ENCODE results near the gene STX2.
"Not testable (repeated sequence)": the region's sequence is repeated elsewhere in the genome, so short reads cannot be mapped to it uniquely, and the experiment has no call there.

Gene STX2

GRCh38 chr12:130876297-130876696 is 37.2 kb upstream of the STX2 start:
- no peak for TF ChIP-seq CREB5 (CRISPR knock-in tag; IDR thresholded peaks at IDR 0.05; ENCODE audit: low read depth)
- TF ChIP-seq ZNF565 (CRISPR knock-in tag; conservative IDR thresholded peaks at IDR 0.05; ENCODE audit: low read depth): no peak
- TF ChIP-seq RARB (CRISPR knock-in tag; IDR thresholded peaks at IDR 0.05): no peak
- no peak for TF ChIP-seq ZFP3 (CRISPR knock-in tag; IDR thresholded peaks at IDR 0.05)
- no peak for TF ChIP-seq CSDC2 (CRISPR knock-in tag; IDR thresholded peaks at IDR 0.05)
- no peak for TF ChIP-seq ISL1 (CRISPR knock-in tag; IDR thresholded peaks at IDR 0.05)
- TF ChIP-seq CSRNP3 (CRISPR knock-in tag; IDR thresholded peaks at IDR 0.05): no peak
- no peak for ATAC-seq

GRCh38 chr12:130875708-130876107 is 36.7 kb upstream of the STX2 start:
- not testable (repeated sequence) for ATAC-seq

- ATAC-seq: no peak
- TF ChIP-seq TOX (CRISPR knock-in tag; IDR thresholded peaks at IDR 0.05; ENCODE audit: borderline replicate concordance) (no peak), ESRRG (CRISPR knock-in tag; IDR thresholded peaks at IDR 0.05) (no peak), ISL1 (CRISPR knock-in tag; IDR thresholded peaks at IDR 0.05) (no peak), CREB5 (CRISPR knock-in tag; IDR thresholded peaks at IDR 0.05; ENCODE audit: low read depth) (no peak), OSR1 (CRISPR knock-in tag; IDR thresholded peaks at IDR 0.05) (no peak), RARB (CRISPR knock-in tag; IDR thresholded peaks at IDR 0.05) (no peak), POU6F1 (CRISPR knock-in tag; IDR thresholded peaks at IDR 0.05; ENCODE audit: borderline replicate concordance, low read depth) (no peak), GLIS3 (CRISPR knock-in tag; IDR thresholded peaks at IDR 0.05) (no peak), ZFP3 (CRISPR knock-in tag; IDR thresholded peaks at IDR 0.05) (no peak), ZC3H10 (CRISPR knock-in tag; IDR thresholded peaks at IDR 0.05) (no peak), TSHZ2 (CRISPR knock-in tag; IDR thresholded peaks at IDR 0.05) (no peak), ZNF8 (CRISPR knock-in tag; IDR thresholded peaks at IDR 0.05) (no peak), SNAI2 (CRISPR knock-in tag; IDR thresholded peaks at IDR 0.05) (no peak), ZNF565 (CRISPR knock-in tag; conservative IDR thresholded peaks at IDR 0.05; ENCODE audit: low read depth) (no peak), BACH2 (CRISPR knock-in tag; IDR thresholded peaks at IDR 0.05; ENCODE audit: borderline replicate concordance) (no peak), PPARA (CRISPR knock-in tag; IDR thresholded peaks at IDR 0.05; ENCODE audit: borderline replicate concordance) (no peak), TCF4 (CRISPR knock-in tag; IDR thresholded peaks at IDR 0.05; ENCODE audit: borderline replicate concordance) (no peak), ZFP30 (CRISPR knock-in tag; IDR thresholded peaks at IDR 0.05) (no peak)
These were observed 36.1 kb upstream of the STX2 start for GRCh38 chr12:130875193-130875592.

GRCh38 chr12:130874696-130875095 is 35.6 kb upstream of the STX2 start:
- ATAC-seq: no peak
- TF ChIP-seq BACH2 (CRISPR knock-in tag; IDR thresholded peaks at IDR 0.05; ENCODE audit: borderline replicate concordance) (no peak), TCF4 (CRISPR knock-in tag; IDR thresholded peaks at IDR 0.05; ENCODE audit: borderline replicate concordance) (no peak), ZFP3 (CRISPR knock-in tag; IDR thresholded peaks at IDR 0.05) (no peak), SNAI2 (CRISPR knock-in tag; IDR thresholded peaks at IDR 0.05) (no peak)

All from SK-N-SH treated with all-trans-retinoic acid at 6 μM for 48 hours (cell line).